ENCODE results near the gene INPP5J.
A peak's percentile ranks its signal among the peaks of the same experiment; 100 is the strongest.

INPP5J gene

DNA sequence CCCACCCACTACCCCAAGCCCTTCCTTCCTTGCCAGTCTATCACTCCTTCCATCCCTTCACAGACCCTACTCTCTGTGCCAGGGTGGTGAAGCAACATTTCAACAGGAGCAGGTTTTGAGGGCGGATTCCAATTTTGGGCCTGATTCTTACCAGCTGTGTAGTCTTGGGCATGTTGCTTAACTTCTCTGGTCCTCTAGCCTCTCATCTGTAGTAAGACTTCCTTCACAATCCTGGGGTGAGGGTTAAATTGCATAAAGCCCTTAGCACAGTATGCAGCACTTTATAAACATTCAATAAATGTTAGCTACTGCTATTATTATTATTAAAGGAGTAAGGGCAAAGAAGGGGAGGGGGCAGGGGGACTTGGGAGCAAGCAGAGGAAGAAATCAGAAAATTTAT lies 32.2 kb downstream of the INPP5J start:
- no peak for DNase-seq (ENCODE audit: low read depth)
- TF ChIP-seq POLR2A (IDR thresholded peaks at IDR 0.05; ENCODE audit: extremely low read depth, insufficient read length) (no peak), MYC (IDR thresholded peaks at IDR 0.05; ENCODE audit: low read depth, low read length) (no peak)
- TF ChIP-seq, protein P1, sequence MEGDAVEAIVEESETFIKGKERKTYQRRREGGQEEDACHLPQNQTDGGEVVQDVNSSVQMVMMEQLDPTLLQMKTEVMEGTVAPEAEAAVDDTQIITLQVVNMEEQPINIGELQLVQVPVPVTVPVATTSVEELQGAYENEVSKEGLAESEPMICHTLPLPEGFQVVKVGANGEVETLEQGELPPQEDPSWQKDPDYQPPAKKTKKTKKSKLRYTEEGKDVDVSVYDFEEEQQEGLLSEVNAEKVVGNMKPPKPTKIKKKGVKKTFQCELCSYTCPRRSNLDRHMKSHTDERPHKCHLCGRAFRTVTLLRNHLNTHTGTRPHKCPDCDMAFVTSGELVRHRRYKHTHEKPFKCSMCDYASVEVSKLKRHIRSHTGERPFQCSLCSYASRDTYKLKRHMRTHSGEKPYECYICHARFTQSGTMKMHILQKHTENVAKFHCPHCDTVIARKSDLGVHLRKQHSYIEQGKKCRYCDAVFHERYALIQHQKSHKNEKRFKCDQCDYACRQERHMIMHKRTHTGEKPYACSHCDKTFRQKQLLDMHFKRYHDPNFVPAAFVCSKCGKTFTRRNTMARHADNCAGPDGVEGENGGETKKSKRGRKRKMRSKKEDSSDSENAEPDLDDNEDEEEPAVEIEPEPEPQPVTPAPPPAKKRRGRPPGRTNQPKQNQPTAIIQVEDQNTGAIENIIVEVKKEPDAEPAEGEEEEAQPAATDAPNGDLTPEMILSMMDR (IDR thresholded peaks at IDR 0.05; ENCODE audit: low read depth, low read length): no peak
- TF ChIP-seq, protein P2, sequence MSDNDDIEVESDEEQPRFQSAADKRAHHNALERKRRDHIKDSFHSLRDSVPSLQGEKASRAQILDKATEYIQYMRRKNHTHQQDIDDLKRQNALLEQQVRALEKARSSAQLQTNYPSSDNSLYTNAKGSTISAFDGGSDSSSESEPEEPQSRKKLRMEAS (IDR thresholded peaks at IDR 0.05; ENCODE audit: low read depth, low read length): no peak
- no peak overlapping the region for H3K4me3 ChIP-seq (ENCODE audit: low read depth, low read length)

DNA sequence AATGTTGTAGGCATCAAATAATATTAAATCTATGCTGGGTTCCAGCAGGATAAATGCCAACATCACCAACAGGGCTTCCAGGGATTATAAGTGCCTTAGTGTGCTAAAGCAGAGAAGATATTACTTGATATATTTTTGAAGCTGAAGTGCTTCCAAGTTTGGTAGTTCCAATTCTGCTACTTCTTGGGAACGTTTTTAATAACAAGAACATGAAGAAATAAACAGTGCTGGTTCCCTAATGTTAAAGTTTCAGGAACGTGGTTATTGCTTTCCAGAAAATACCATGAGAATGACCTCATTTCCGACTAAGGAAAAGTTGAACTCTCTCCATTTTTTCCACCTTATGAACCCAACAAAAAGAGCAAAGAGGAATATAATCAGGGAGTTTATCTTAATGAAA lies 32.7 kb downstream of the INPP5J start:
- no peak overlapping the region for H3K4me3 ChIP-seq (ENCODE audit: low read depth, low read length)
- TF ChIP-seq MYC (IDR thresholded peaks at IDR 0.05; ENCODE audit: low read depth, low read length) (no peak), POLR2A (IDR thresholded peaks at IDR 0.05; ENCODE audit: extremely low read depth, insufficient read length) (no peak)
- TF ChIP-seq, protein P1 (IDR thresholded peaks at IDR 0.05; ENCODE audit: low read depth, low read length): no peak
- TF ChIP-seq, protein P2 (IDR thresholded peaks at IDR 0.05; ENCODE audit: low read depth, low read length): no peak

DNA sequence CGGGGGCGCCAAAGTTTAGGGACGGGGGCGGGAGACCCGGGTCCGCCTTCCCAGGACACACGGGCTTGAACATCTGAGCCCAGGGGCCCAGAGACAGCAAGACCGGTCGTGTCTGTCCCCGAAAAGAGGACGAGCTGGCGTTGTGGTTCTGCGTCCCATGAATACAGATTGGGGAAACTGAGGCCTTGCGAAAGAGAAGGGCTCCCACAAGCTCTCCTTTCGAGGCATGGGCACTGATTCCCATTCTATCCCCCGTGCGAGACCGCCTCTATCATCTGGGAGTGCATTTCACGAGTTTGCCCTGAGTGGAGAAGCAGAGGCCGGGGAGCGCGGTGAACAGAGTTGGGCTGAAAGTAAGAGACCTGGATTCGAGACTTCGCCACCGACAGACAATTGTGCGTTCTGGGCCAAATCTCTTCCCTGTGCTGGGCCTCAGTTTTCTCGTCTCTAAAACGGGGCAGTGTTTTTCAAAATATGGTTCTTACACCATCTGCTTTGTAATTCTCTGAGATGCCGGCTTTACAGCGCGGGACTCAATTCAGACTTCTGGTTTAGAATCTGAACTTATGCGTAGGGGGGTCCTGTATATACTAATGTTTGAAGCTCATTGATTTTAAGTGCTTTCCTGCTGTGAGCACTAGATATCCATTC lies 37.7 kb downstream of the INPP5J start:
- TF ChIP-seq, protein P2 (IDR thresholded peaks at IDR 0.05; ENCODE audit: low read depth, low read length): no peak
- TF ChIP-seq, protein P1 (IDR thresholded peaks at IDR 0.05; ENCODE audit: low read depth, low read length): no peak
- no peak for TF ChIP-seq MYC (IDR thresholded peaks at IDR 0.05; ENCODE audit: low read depth, low read length)
- no peak for TF ChIP-seq POLR2A (IDR thresholded peaks at IDR 0.05; ENCODE audit: extremely low read depth, insufficient read length)
- DNase-seq (ENCODE audit: low read depth): no peak
- peak overlapping the region; percentile 84 for H3K4me3 ChIP-seq (ENCODE audit: low read depth, low read length)

More for the DNA sequence above, 32.7 kb downstream of the INPP5J start:
- no peak for DNase-seq (ENCODE audit: low read depth)

DNA sequence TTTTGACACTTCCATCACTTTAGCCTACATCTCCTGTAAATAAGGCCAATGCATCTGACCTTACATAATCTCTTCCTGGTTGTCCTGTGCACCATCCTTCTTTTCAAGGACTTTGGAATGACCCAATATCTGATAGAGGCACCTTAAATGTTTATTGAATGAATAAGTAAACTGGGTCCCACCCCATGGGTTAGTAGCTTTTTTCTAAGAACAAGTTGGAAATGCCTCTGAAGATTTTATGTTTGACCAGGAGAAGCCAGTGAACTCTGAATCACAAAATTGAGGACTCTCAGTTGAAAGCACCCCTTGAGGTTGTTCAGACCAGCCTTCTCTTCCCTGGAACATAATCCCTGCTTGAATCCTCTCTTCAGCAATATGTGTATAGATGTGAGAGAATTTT lies 38.6 kb downstream of the INPP5J start:
- peak overlapping the region; percentile 84 for H3K4me3 ChIP-seq (ENCODE audit: low read depth, low read length)
- no peak for DNase-seq (ENCODE audit: low read depth)
- no peak for TF ChIP-seq MYC (IDR thresholded peaks at IDR 0.05; ENCODE audit: low read depth, low read length)
- TF ChIP-seq, protein P2 (IDR thresholded peaks at IDR 0.05; ENCODE audit: low read depth, low read length): no peak
- no peak for TF ChIP-seq POLR2A (IDR thresholded peaks at IDR 0.05; ENCODE audit: extremely low read depth, insufficient read length)
- TF ChIP-seq, protein P1 (IDR thresholded peaks at IDR 0.05; ENCODE audit: low read depth, low read length): no peak

DNA sequence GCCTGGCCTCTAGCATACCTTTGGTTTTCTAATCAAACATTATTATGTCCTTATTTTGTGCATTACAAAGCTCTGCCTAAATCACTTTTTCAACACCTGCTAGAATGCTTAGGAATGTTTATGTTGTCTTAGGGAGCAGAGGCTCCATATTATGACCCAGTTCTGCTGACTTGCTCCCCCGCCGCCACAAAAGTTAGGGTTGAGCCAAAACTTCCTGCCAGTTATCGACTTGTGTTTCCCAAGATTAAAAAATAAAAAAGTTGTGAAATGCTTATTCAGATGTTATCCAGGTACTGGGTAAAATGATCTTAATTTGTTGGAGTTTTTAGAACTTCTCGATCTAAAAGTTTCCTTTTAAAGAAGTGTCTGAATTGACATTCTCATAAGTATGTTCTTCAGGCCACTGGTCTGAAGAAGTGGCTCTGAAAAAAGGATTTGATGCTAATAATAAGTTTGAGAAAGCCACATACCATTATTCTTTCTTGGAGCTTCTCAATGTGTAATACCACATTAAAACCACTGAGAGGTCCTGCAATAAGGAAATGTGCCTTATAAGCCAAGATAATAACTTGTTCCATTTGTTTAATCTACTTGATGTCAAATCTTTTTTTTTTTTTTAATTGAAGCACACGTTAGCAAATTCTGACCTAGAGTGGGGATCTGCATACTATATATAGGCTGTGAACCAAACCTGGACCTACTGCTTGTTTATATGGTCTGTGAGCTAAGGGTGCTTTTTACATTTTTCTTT lies 39.4 kb downstream of the INPP5J start:
- no peak for DNase-seq (ENCODE audit: low read depth)
- no peak overlapping the region for H3K4me3 ChIP-seq (ENCODE audit: low read depth, low read length)
- TF ChIP-seq, protein P1 (IDR thresholded peaks at IDR 0.05; ENCODE audit: low read depth, low read length): no peak
- TF ChIP-seq MYC (IDR thresholded peaks at IDR 0.05; ENCODE audit: low read depth, low read length) (no peak), POLR2A (IDR thresholded peaks at IDR 0.05; ENCODE audit: extremely low read depth, insufficient read length) (no peak)
- TF ChIP-seq, protein P2 (IDR thresholded peaks at IDR 0.05; ENCODE audit: low read depth, low read length): no peak
